ENCODE data around the gene DCTN1.
A peak's percentile ranks its signal among the peaks of the same experiment; 100 is the strongest.

DCTN1 gene

GRCh38 chr2:74414441-74414840 is 34.3 kb upstream of the DCTN1 start:
- DNase-seq (ENCODE audit: low read depth in 2 of 3, low spot score in 2 of 3) = no peak

GRCh38 chr2:74413001-74413698 is 33.0 kb upstream of the DCTN1 start:
- no peak for DNase-seq (ENCODE audit: low read depth in 2 of 3, low spot score in 2 of 3)

DNA sequence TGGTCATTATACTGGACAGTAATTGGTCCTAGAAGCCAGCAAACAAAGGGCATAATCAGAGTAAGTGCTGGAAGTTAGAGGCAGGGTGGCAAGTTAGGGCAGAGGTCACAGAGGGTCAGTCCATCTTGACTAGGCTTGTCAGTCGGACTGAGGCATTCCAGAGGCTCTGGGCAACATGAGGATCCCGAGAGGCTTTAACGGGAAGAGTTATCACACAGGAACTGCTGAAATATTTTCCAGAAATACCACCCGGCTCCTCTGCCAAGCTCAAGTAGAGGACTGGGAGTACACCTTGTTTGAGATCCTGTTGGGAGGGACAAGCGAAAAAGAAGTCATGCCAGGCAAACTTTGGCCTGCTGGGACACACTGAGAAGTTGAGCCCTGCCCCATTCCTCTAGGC is 27.6 kb upstream of the DCTN1 start:
- no peak for DNase-seq (ENCODE audit: low read depth in 2 of 3, low spot score in 2 of 3)

GRCh38 chr2:74406035-74406434 is 25.9 kb upstream of the DCTN1 start:
- no peak for DNase-seq (ENCODE audit: low read depth in 2 of 3, low spot score in 2 of 3)

DNA sequence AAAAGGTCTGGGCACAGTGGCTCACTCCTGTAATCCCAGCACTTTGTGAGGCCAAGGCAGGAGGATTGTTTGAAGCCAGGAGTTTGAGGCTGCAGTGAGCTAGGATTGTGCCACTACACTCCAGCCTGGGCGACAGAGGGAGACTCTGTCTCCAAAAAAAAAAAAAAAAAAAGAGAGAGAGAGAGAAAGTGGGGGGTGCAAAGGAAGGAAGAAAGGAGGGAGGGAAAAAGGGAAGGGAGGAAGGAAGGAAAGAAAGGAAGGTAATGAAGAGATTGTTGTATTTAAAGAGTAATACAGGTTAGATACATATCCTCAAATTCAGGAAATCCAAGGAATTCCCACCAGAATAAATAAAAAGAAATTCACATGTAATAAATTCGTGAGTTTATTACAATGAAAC is 21.8 kb upstream of the DCTN1 start:
- no peak for DNase-seq (ENCODE audit: low read depth in 2 of 3, low spot score in 2 of 3)

- DNase-seq (ENCODE audit: low read depth in 2 of 3, low spot score in 2 of 3) = no peak
Observed at GRCh38 chr2:74399785-74400184, 19.7 kb upstream of the DCTN1 start.

GRCh38 chr2:74396149-74396548 is 16.0 kb upstream of the DCTN1 start:
- no peak for DNase-seq (ENCODE audit: low read depth in 2 of 3, low spot score in 2 of 3)

- no peak for DNase-seq (ENCODE audit: low read depth in 2 of 3, low spot score in 2 of 3)
Observed at GRCh38 chr2:74393525-74393924, 13.4 kb upstream of the DCTN1 start.

DNA sequence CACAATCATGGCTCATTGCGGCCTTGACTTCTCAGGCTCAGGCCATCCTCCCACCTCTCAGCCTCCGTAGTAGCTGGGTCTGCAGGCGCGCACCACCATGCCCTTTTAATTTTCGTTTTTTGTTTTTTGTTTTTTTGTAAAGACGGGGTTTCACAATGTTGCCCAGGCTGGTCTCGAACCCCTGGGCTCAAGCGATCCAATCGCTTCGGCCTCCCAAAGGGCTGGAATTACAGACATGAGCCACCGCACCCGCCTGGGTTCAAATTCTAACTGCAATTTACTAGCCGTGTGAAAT is 12.3 kb upstream of the DCTN1 start:
- no peak for DNase-seq (ENCODE audit: low read depth in 2 of 3, low spot score in 2 of 3)

DNA sequence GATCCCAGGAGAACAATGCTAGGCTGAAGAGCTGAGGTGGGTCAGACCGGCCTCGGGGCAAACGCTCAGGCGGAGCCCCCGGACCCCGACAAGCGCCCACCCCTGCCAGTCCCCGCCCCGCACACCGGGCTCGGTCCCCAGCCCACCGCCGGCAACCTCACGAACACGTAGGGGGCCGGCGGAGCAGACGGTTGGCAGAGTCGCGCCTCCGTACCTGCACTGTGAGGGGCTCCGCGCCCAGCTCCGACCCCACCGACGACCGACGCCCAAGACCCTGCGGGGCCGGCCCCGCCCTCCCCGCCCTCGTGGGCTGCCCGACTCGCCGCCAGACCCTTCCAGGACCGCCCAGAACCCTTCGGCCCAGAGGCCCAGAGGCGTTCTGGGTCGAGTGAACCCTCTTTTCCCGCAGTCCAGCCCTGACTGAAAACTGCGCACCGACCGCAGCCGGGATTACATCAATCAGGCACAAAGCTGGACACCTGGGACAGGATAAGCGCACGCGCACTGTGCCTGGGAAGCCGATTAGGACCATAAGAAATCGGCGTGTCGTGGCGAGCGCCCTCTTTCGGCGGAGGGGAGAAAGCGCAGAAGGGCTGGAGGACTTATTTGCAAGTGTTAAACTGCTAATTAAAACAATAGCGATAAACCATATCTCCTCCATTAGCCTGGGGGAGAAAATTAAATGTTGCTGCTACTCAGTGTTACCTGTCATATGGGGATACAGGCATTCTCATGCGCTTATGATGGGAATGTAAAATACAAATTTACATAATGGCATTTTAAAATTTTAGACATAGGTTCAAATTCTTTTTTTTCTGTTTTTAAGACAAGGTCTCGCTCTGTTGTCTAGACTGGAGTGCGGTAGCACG is 11.7 kb upstream of the DCTN1 start:
- DNase-seq (ENCODE audit: low read depth in 2 of 3, low spot score in 2 of 3) = peak; percentile 81 to 98 (median 94)

GRCh38 chr2:74391209-74391579 is 11.1 kb upstream of the DCTN1 start:
- no peak for DNase-seq (ENCODE audit: low read depth in 2 of 3, low spot score in 2 of 3)

GRCh38 chr2:74390606-74391005 is 10.5 kb upstream of the DCTN1 start:
- DNase-seq (ENCODE audit: low read depth in 2 of 3, low spot score in 2 of 3) = no peak

DNA sequence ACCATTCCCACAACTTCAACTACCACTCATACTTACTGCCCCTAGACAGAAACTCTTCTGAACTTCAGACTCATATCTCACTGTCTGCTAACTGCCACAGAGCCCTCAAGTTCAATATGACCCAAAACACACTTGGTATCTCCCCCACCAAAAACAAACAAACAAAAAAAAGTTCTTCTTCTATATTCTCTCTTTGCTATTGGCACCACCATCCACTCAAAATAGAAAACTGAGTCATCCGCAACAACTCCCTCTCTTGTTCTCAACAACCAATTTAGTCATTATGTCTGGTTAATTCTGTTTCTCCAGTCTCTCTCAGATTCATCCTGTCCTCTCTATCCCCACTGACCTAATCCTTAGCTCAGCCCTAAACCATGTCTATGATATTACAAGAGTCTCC is 7.2 kb upstream of the DCTN1 start:
- no peak for DNase-seq (ENCODE audit: low read depth in 2 of 3, low spot score in 2 of 3)

GRCh38 chr2:74385396-74385795 is 5.3 kb upstream of the DCTN1 start:
- no peak for DNase-seq (ENCODE audit: low read depth in 2 of 3, low spot score in 2 of 3)

DNA sequence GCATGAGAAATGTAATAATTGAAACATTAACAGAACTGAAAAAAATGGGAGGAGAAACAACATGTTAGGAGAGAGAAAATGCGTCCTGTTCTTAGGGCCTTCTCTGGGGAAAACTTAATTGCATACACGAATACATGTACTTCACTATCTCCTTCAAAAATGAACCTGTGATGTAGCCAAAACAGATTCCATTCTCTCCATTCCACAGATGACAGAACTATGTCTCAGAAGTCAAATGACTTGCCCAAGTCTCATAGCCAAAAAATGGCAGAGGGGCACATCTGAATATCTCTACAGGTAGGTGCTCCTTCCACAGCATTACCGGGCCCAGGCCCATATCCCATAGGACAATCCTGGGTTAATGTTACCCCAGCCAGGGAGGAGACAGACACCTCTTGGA is 3.9 kb upstream of the DCTN1 start:
- no peak for DNase-seq (ENCODE audit: low read depth in 2 of 3, low spot score in 2 of 3)

GRCh38 chr2:74383254-74383653 is 3.1 kb upstream of the DCTN1 start:
- DNase-seq (ENCODE audit: low read depth in 2 of 3, low spot score in 2 of 3) = no peak

- DNase-seq (ENCODE audit: low read depth in 2 of 3, low spot score in 2 of 3) = no peak
Observed at GRCh38 chr2:74381751-74382150, 1.6 kb upstream of the DCTN1 start.

DNA sequence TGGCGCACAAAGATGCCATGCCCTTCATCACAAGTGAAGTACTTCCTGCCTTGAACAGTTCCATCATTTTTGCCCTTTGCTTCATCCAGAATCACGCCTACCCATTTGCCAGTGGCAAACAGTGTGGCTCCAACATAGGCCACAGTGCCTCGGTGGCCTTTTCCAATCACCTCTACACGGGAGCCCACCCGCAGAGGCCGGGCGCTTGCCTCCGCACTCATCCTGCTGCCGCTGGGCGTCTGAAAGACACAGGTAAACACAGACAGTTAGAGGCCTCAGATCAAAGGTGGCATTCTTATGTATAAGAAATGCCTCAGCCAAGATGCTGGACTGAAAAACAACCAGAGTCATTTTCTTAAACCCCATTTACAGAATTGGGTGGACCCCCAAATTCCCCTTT is 2.1 kb downstream of the DCTN1 start:
- no peak for DNase-seq (ENCODE audit: low read depth in 2 of 3, low spot score in 2 of 3)

DNA sequence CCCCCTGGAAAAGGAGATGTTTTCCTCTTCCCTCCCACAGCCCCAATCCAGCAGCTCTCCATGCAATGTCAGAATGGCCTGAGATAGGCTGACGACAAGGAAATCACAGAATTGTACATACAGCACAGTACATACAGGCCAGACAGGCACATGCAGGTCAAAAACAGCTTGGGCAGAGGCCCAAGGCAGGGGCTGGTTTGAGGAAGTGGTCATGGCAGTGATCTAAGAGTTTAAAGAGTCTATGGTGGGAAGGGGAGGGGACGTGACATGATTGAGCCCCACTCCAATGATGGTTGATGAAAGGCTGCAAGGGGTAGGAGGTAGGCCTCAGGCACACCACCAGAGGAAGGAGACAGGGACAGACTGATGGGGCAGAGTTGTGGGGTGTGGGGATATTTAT is 4.3 kb downstream of the DCTN1 start:
- DNase-seq (ENCODE audit: low read depth in 2 of 3, low spot score in 2 of 3) = no peak

- no peak for DNase-seq (ENCODE audit: low read depth in 2 of 3, low spot score in 2 of 3)
Observed at GRCh38 chr2:74374509-74375205, 5.5 kb downstream of the DCTN1 start.

GRCh38 chr2:74373985-74374384 is 6.1 kb downstream of the DCTN1 start:
- DNase-seq (ENCODE audit: low read depth in 2 of 3, low spot score in 2 of 3) = no peak

- DNase-seq (ENCODE audit: low read depth in 2 of 3, low spot score in 2 of 3) = no peak
Observed at GRCh38 chr2:74373221-74373676, 6.9 kb downstream of the DCTN1 start.
